Right lobe of liver (tissue), 6 donors: ENCODE data around the gene DPH1. TPM values are rescaled to one million over a fixed set of nuclear protein-coding genes. Genes with fewer than 3 reads are reported as not detected.

Experiments used
- ATAC-seq, 4 donors: fragments of 200-7000 bp; cut with Tn5 transposase; one replicate each; pipeline ENCODE4 v1.9.1; 2020; ENCODE audit warnings: mild to moderate bottlenecking in 4 of 4, moderate library complexity in 4 of 4
- DNase-seq, 3 donors: peaks; one replicate each; pipeline ENCODE4 v3.0.0-alpha.2; 2020
- H3K27ac ChIP-seq, 3 donors: fragments of 200-600 bp; one replicate each; pipeline ENCODE4 v1.8.0; 2022
- H3K27me3 ChIP-seq, 2 donors: fragments of 200-600 bp; one replicate each; pipeline ENCODE4 v1.8.0; 2022
- H3K36me3 ChIP-seq, 4 donors: fragments of 200-600 bp; sonication (generic) in 1 of 4; one replicate each; pipeline versions ENCODE4 v1.5.1 to v1.8.0; 2017 to 2022; ENCODE audit warnings: control low read depth in 1 of 4
- H3K4me1 ChIP-seq, 4 donors: fragments of 200-600 bp; sonication (generic) in 1 of 4; one replicate each; pipeline versions ENCODE4 v1.5.1 to v1.8.0; 2017 to 2022; ENCODE audit warnings: control low read depth in 1 of 4
- H3K4me3 ChIP-seq, 3 donors: fragments of 200-600 bp; one replicate each; pipeline ENCODE4 v1.8.0; 2022
- H3K9me3 ChIP-seq, 4 donors: fragments of 200-600 bp; sonication (generic) in 1 of 4; one replicate each; pipeline versions ENCODE4 v1.5.1 to v1.8.0; 2017 to 2022; ENCODE audit warnings: control low read depth in 1 of 4
- CTCF ChIP-seq, 4 donors: fragments of 200-600 bp in 3 of 4; fragments of 450-650 bp in 1 of 4; IDR thresholded peaks; one replicate each; pipeline versions ENCODE4 v1.5.1 to v1.8.0; 2016 to 2022; ENCODE audit warnings: antibody characterized with exemption in 4 of 4, mild to moderate bottlenecking in 2 of 4
- POLR2A ChIP-seq: fragments of 450-650 bp; IDR thresholded peaks from one replicate; pipeline ENCODE4 v1.6.1; 2017; ENCODE audit warnings: antibody characterized with exemption, mild to moderate bottlenecking
- WGBS: methylation state at CpG from one replicate; pipeline ENCODE4 v1.1.6; 2018; ENCODE audit warnings: low coverage, low lambda C conversion rate; ENCODE audit not compliant: insufficient coverage; ENCODE audit errors: missing lambda C conversion rate; 5-methylcytosine and 5-hydroxymethylcytosine counted together
- intact Hi-C, 2 donors: fragments of 100-400 bp; cut with DNase I; formaldehyde crosslinking; loops; one replicate each; pipeline versions ENCODE4 v1.11.2 to v1.14.1; 2022
- total RNA-seq, 6 experiments: library from RNA; depleted of rRNA in 2 of 6; stranded (reverse); fragments of >200 nt in 2 of 6; fragmentation: NEBNext Ultra II Directional in 3 of 6; extraction: Animal tissue kit (Norgen Biotek cat#: 25700) in 3 of 6; gene quantifications; one replicate each; pipeline versions ENCODE4 v1.1.0 to v1.2.4, GENCODE V29; 2016 to 2023
- donor health status: DM: no; HTN: yes; CAD: no.
- donor health status: DM: no; HTN: no; CAD: no.
- donor health status: DM: no; HTN: no; CAD: no.
- donor health status: DM: no; HTN: yes; CAD: no.
- donor health status: DM: no; HTN: yes; CAD: no.

The DPH1 gene
- total RNA-seq, 6 experiments from 2014 or later: 20.0 to 41.1 (median 25.4) TPM

- intact Hi-C loops: no loop called here
- DNase-seq: no peak
- Histone ChIP-seq H3K9me3 (no peaks in the 10 kb centered on the region), H3K4me1 (peaks cover 0 to 15% (median 3%) of the 10 kb centered on the region in 4 donors), H3K36me3 (peaks cover 0 to 15% (median 7%) of the 10 kb centered on the region in 4 donors), H3K27me3 (no peaks in the 10 kb centered on the region), H3K27ac (no peak overlapping the region), H3K4me3 (no peak overlapping the region)
- TF ChIP-seq POLR2A (no peak), CTCF (IDR thresholded peaks at IDR 0.05) (no peak)
- no peak for ATAC-seq
- WGBS: no CpG with 5 or more reads among the region's 7 CpGs
Measured at GRCh38 chr17:2033153-2033552, 3.2 kb downstream of the DPH1 start.

GRCh38 chr17:2034157-2034556 is 4.2 kb downstream of the DPH1 start:
- intact Hi-C loops: no loop called here
- no peaks in the 10 kb centered on the region for H3K27me3 ChIP-seq
- peaks cover 0 to 15% (median 7%) of the 10 kb centered on the region in 4 donors for H3K36me3 ChIP-seq
- 92% methylated on average over 5 of the region's 7 CpGs for WGBS
- TF ChIP-seq CTCF (IDR thresholded peaks at IDR 0.05) (no peak), POLR2A (no peak)
- no peak overlapping the region for H3K27ac ChIP-seq
- no peak overlapping the region for H3K4me3 ChIP-seq
- ATAC-seq: no peak
- H3K9me3 ChIP-seq: no peaks in the 10 kb centered on the region
- DNase-seq: no peak
- peaks cover 0 to 15% (median 3%) of the 10 kb centered on the region in 4 donors for H3K4me1 ChIP-seq

DNA sequence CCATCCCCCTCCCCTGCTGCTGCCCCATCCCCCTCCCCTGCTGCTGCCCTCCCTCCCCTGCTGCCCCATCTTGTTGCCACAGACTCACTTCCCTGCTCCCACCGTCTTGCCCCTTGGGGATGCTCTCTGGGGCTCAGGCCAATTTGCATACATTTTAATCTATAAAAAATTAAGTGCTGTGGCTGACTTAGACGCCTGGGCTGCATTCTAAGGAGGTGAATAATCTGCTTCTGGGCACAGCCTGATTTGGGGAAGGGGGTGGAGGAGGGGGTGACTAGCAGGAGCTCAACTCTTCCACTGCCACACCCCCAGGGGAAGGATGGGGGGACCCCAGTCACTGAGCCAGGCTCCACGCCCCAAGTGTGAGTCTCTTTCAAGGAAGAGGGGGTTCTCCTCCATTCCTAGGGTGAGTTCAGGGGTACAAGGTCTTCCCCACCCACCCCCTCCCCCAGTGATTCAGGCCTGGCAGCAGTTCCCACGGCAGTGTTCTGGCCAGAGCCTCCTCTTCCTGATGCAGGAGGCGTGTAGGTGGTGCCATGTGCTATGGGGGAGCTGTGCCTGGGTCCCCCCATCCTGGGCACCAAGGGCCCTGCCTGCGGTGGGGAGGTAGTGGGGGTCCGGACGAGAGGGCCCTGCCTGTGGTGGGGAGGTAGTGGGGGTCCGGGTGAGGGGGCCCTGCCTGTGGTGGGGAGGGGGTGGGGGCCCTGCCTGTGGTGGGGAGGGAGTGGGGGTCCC is 5.0 kb downstream of the DPH1 start:
- Histone ChIP-seq H3K9me3 (no peaks in the 10 kb centered on the region), H3K27ac (no peak overlapping the region), H3K27me3 (no peaks in the 10 kb centered on the region), H3K4me1 (peaks cover 0 to 11% (median 3%) of the 10 kb centered on the region in 4 donors), H3K36me3 (peaks cover 0 to 15% (median 7%) of the 10 kb centered on the region in 4 donors), H3K4me3 (no peak overlapping the region)
- 52% methylated on average over 4 of the region's 9 CpGs for WGBS
- ATAC-seq (peak in 1 of 4 donors; percentile 2), DNase-seq (peak in 1 of 3 donors; percentile 62)
- TF ChIP-seq POLR2A: no peak
- TF ChIP-seq CTCF (IDR thresholded peaks at IDR 0.05): no peak
- intact Hi-C loops: no loop called here

GRCh38 chr17:2035541-2036488 is 5.9 kb downstream of the DPH1 start:
- H3K36me3 ChIP-seq: peaks cover 0 to 15% (median 7%) of the 10 kb centered on the region in 4 donors
- no peaks in the 10 kb centered on the region for H3K9me3 ChIP-seq
- TF ChIP-seq CTCF (IDR thresholded peaks at IDR 0.05) (no peak), POLR2A (no peak)
- no peaks in the 10 kb centered on the region for H3K27me3 ChIP-seq
- intact Hi-C loops: no loop called here
- H3K4me1 ChIP-seq: peaks cover 0 to 9% (median 2%) of the 10 kb centered on the region in 4 donors
- DNase-seq (no peak), ATAC-seq (no peak)
- H3K27ac ChIP-seq: no peak overlapping the region
- 80% methylated on average over 1 of the region's 29 CpGs for WGBS
- H3K4me3 ChIP-seq: no peak overlapping the region
